Activated B cell treated with CpG ODN at 0.5 μM for 24 hours (primary cell): ENCODE measurements around the gene GNB4. TPM values are rescaled to one million over a fixed set of nuclear protein-coding genes. Genes with fewer than 3 reads are reported as not detected.

ENCODE experiments used
- ATAC-seq: fragments of 200-7000 bp; cut with Tn5 transposase; one replicate; pipeline ENCODE4 v1.10.0; 2021; ENCODE audit warnings: low read depth, mild to moderate bottlenecking, moderate library complexity
- CTCF ChIA-PET: fragments of 350-600 bp; sonication (Branson Sonifier 250); formaldehyde crosslinking; loops from one replicate; lab custom pipeline; 2021; ENCODE audit warnings: antibody characterized with exemption; lab: Charles Lee
- POLR2A ChIA-PET: fragments of 350-600 bp; sonication (Branson Sonifier 250); formaldehyde crosslinking; loops from one replicate; lab custom pipeline; 2021; ENCODE audit warnings: antibody characterized with exemption; lab: Charles Lee
- DNase-seq: peaks from one replicate; pipeline ENCODE4 v3.0.0; 2022
- H3K27ac Mint-ChIP-seq: one replicate; pipeline ENCODE4 v1.8.0; 2020; ENCODE audit warnings: mixed read lengths
- H3K27me3 Mint-ChIP-seq: one replicate; pipeline ENCODE4 v1.8.0; 2021; ENCODE audit warnings: mixed read lengths
- H3K36me3 Mint-ChIP-seq: one replicate; pipeline ENCODE4 v1.8.0; 2021; ENCODE audit warnings: low read depth, mixed read lengths
- H3K4me1 Mint-ChIP-seq: one replicate; pipeline ENCODE4 v1.8.0; 2021; ENCODE audit warnings: mixed read lengths
- H3K4me3 Mint-ChIP-seq: one replicate; pipeline ENCODE4 v1.8.0; 2020; ENCODE audit warnings: mild to moderate bottlenecking, mixed read lengths
- H3K9me3 Mint-ChIP-seq: one replicate; pipeline ENCODE4 v1.8.0; 2020; ENCODE audit warnings: mixed read lengths
- intact Hi-C: fragments of 100-400 bp; cut with micrococcal nuclease; formaldehyde crosslinking; loops from one replicate; pipeline ENCODE4 v1.15.1; 2024
- total RNA-seq: library from RNA; stranded (reverse); gene quantifications from 2 replicates; pipeline ENCODE4 v1.2.3, GENCODE V29; 2022
- TF ChIP-seq, protein P1 (sequence below): fragments of 200-600 bp; IDR thresholded peaks from one replicate; pipeline ENCODE4 v1.8.0; 2022; ENCODE audit warnings: antibody characterized with exemption, mild to moderate bottlenecking

GNB4 gene
- total RNA-seq, 1 donor from 2014 or later = 22.7 TPM

DNA sequence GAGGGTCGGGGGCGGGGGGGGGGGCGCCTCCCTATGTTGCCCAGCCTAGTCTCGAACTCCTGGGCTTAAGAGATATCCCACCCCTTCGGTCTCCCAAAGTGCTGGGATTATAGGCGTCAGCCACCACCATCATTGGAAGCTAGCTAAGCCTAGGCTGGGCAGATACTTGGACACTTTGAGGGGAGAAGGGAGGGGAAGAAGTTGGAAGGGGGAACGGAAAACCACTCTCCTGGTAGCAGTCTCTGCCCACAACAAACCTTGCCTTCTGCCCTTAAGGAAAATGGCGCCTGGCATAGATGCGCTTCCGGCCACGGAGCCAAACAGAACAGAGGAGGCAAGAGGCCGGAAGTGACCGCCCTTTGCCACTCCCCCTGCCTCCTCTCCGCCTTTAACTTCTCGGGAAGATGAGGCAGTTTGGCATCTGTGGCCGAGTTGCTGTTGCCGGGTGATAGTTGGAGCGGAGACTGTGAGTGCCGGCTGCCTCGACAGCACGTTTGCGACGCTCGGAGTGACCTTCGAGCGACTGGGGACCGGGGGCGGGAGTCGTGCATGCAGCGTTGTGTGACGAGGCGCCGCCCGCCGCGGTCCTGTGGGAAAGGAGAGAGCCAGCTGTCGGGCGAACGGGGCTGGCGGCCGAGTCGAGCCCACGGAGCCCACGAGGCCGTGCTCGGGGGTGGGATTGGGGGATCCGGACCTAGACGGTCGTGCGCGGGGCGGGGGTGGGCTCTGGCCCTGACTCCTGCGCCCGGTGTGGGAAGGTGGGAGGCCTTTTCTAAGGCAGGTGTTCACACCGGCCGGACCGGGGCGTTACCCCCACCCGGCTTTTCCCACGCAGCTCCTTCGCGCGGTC lies 103.7 kb downstream of the GNB4 start, which contains the start of gene MFN1:
Gene MFN1, plus strand, starts transcription at position 365 of the 850 bp plus-strand sequence. CDS start 1,143 bp downstream, outside the sequence.
- POLR2A ChIA-PET = interaction anchor here (0.7 to 2.1 kb wide), 15 partner anchors 11 to 276 kb away, joined by 3 to 11 read pairs (median 4); partner anchors contain the start of genes ACTL6A, MRPL47, NDUFB5 and PIK3CA
- peak within 1 kb of the TSS; percentile 98 for H3K4me3 Mint-ChIP-seq
- intact Hi-C loops = loop anchor here (1.0 to 5.0 kb wide), 10 partner anchors 24 to 1565 kb away; partner anchors contain the start of genes ACTL6A, FXR1, GNB4 and MRPL47

More for the DNA sequence above, 103.7 kb downstream of the GNB4 start, which contains the start of gene MFN1:
- DNase-seq (peak; percentile 80), ATAC-seq (peak; percentile 88)
- H3K36me3 Mint-ChIP-seq = peaks cover 36% of the 10 kb centered on the region
- no peaks in the 10 kb centered on the region for H3K27me3 Mint-ChIP-seq
- H3K27ac Mint-ChIP-seq = peak within 1 kb of the TSS; percentile 95
- H3K4me1 Mint-ChIP-seq = peaks cover 35% of the 10 kb centered on the region
- H3K9me3 Mint-ChIP-seq = no peaks in the 10 kb centered on the region
- TF ChIP-seq, protein P1, sequence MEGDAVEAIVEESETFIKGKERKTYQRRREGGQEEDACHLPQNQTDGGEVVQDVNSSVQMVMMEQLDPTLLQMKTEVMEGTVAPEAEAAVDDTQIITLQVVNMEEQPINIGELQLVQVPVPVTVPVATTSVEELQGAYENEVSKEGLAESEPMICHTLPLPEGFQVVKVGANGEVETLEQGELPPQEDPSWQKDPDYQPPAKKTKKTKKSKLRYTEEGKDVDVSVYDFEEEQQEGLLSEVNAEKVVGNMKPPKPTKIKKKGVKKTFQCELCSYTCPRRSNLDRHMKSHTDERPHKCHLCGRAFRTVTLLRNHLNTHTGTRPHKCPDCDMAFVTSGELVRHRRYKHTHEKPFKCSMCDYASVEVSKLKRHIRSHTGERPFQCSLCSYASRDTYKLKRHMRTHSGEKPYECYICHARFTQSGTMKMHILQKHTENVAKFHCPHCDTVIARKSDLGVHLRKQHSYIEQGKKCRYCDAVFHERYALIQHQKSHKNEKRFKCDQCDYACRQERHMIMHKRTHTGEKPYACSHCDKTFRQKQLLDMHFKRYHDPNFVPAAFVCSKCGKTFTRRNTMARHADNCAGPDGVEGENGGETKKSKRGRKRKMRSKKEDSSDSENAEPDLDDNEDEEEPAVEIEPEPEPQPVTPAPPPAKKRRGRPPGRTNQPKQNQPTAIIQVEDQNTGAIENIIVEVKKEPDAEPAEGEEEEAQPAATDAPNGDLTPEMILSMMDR = no peak
- CTCF ChIA-PET = interaction anchor here (2.3 kb wide), 1 partner anchor 27 kb away, joined by 5 read pairs; no protein-coding TSS in a partner anchor

Other genes starting within 250 kb of the GNB4 start
- 6.0 and 6.9 TPM in 2 replicates for gene KCNMB3, start 200.4 kb downstream of the GNB4 start, total RNA-seq
- 37.1 and 41.4 TPM in 2 replicates for gene ZNF639, start 128.4 kb downstream of the GNB4 start, total RNA-seq
- 64.9 and 65.3 TPM in 2 replicates for gene MFN1, start 103.8 kb downstream of the GNB4 start, total RNA-seq
- gene ACTL6A, start 111.5 kb upstream of the GNB4 start, total RNA-seq = 55.0 and 58.2 TPM in 2 replicates
- 38.6 and 44.3 TPM in 2 replicates for gene MRPL47, start 153.2 kb upstream of the GNB4 start, total RNA-seq
- gene NDUFB5, start 153.3 kb upstream of the GNB4 start, total RNA-seq = 63.5 and 67.3 TPM in 2 replicates
- 9.9 and 11.0 TPM in 2 replicates for gene USP13, start 201.6 kb upstream of the GNB4 start, total RNA-seq